Kidney capillary endothelial cell (primary cell): ENCODE measurements around the gene LDB3.
"Not testable (repeated sequence)": the region's sequence is repeated elsewhere in the genome, so short reads cannot be mapped to it uniquely, and the experiment has no call there.

Experiments
- DNase-seq: peaks from one replicate; pipeline ENCODE4 v3.0.0-alpha.2; 2018; ENCODE audit warnings: low spot score

LDB3 gene

GRCh38 chr10:86668297-86669165 is at the start of gene LDB3:
LDB3 (plus strand) TSS chr10:86668511; CDS start chr10:86668692, 181 bp downstream.
- no peak for DNase-seq

- DNase-seq = no peak
Observed at GRCh38 chr10:86628311-86628710, 40.0 kb upstream of the LDB3 start.

GRCh38 chr10:86630079-86630478 is 38.2 kb upstream of the LDB3 start:
- DNase-seq = no peak

GRCh38 chr10:86632009-86632800 is 36.1 kb upstream of the LDB3 start:
- DNase-seq = no peak

- no peak for DNase-seq
Observed at GRCh38 chr10:86632951-86633350, 35.4 kb upstream of the LDB3 start.

- no peak for DNase-seq
Observed at GRCh38 chr10:86635402-86635801, 32.9 kb upstream of the LDB3 start.

GRCh38 chr10:86636311-86636710 is 32.0 kb upstream of the LDB3 start:
- no peak for DNase-seq

- no peak for DNase-seq
Observed at GRCh38 chr10:86642021-86642420, 26.3 kb upstream of the LDB3 start.

- no peak for DNase-seq
Observed at GRCh38 chr10:86642499-86642898, 25.8 kb upstream of the LDB3 start.

- no peak for DNase-seq
Observed at GRCh38 chr10:86644152-86644793, 24.0 kb upstream of the LDB3 start.

- no peak for DNase-seq
Observed at GRCh38 chr10:86644794-86645445, 23.4 kb upstream of the LDB3 start.

- DNase-seq = not testable (repeated sequence)
Observed at GRCh38 chr10:86645621-86646165, 22.6 kb upstream of the LDB3 start.

GRCh38 chr10:86646532-86646931 is 21.8 kb upstream of the LDB3 start:
- DNase-seq = no peak

- DNase-seq = no peak
Observed at GRCh38 chr10:86646933-86647332, 21.4 kb upstream of the LDB3 start.

GRCh38 chr10:86647773-86648703 is 20.3 kb upstream of the LDB3 start:
- no peak for DNase-seq

- no peak for DNase-seq
Observed at GRCh38 chr10:86648704-86649427, 19.4 kb upstream of the LDB3 start.

GRCh38 chr10:86649471-86650150 is 18.7 kb upstream of the LDB3 start:
- DNase-seq = no peak

- DNase-seq = no peak
Observed at GRCh38 chr10:86650151-86650550, 18.2 kb upstream of the LDB3 start.

GRCh38 chr10:86651021-86651471 is 17.3 kb upstream of the LDB3 start:
- DNase-seq = no peak
